ENCODE results near the gene CRB2.

Gene CRB2

GRCh38 chr9:123371805-123372590, 16.0 kb downstream of the CRB2 start:
- H3K27ac ChIP-seq, result no peak overlapping the region
- TF ChIP-seq ZFX (IDR thresholded peaks at IDR 0.05; ENCODE audit: borderline replicate concordance) (no peak), CTCF (IDR thresholded peaks at IDR 0.05) (no peak)

GRCh38 chr9:123372766-123373446, 16.9 kb downstream of the CRB2 start:
- H3K27ac ChIP-seq, result no peak overlapping the region
- TF ChIP-seq ZFX (IDR thresholded peaks at IDR 0.05; ENCODE audit: borderline replicate concordance) (no peak), CTCF (IDR thresholded peaks at IDR 0.05) (no peak)

GRCh38 chr9:123373447-123373923, 17.5 kb downstream of the CRB2 start:
- H3K27ac ChIP-seq, result no peak overlapping the region
- TF ChIP-seq ZFX (IDR thresholded peaks at IDR 0.05; ENCODE audit: borderline replicate concordance), result no peak
- TF ChIP-seq CTCF (IDR thresholded peaks at IDR 0.05), result no peak; the same call in 1 of the 2 replicates

- TF ChIP-seq ZFX (IDR thresholded peaks at IDR 0.05; ENCODE audit: borderline replicate concordance) (no peak), CTCF (IDR thresholded peaks at IDR 0.05) (no peak; the same call in 1 of the 2 replicates)
- H3K27ac ChIP-seq, result no peak overlapping the region
Measured at GRCh38 chr9:123373946-123374345, 17.9 kb downstream of the CRB2 start.

GRCh38 chr9:123375469-123376132, 19.6 kb downstream of the CRB2 start:
- no peak overlapping the region for H3K27ac ChIP-seq
- TF ChIP-seq CTCF (IDR thresholded peaks at IDR 0.05), result no peak
- TF ChIP-seq ZFX (IDR thresholded peaks at IDR 0.05; ENCODE audit: borderline replicate concordance), result no peak

GRCh38 chr9:123376218-123377071, 20.4 kb downstream of the CRB2 start:
- no peak for TF ChIP-seq CTCF (IDR thresholded peaks at IDR 0.05)
- TF ChIP-seq ZFX (IDR thresholded peaks at IDR 0.05; ENCODE audit: borderline replicate concordance), result no peak
- H3K27ac ChIP-seq, result no peak overlapping the region
